K562 (cell line): ENCODE results near the gene TMEM245. TPM values are rescaled to one million over a fixed set of nuclear protein-coding genes. Genes with fewer than 3 reads are reported as not detected.

ENCODE experiments used
- ATAC-seq: fragments of 200-7000 bp; cut with Tn5 transposase; 3 replicates; pipeline ENCODE4 v1.9.1; 2020; ENCODE audit warnings: moderate library complexity
- BruUV-seq: library from RNA; stranded (reverse); fragments of 400-500 nt; replicated peaks from 2 replicates; lab custom pipeline; 2021; lab: Mats Ljungman, UMichigan
- CTCF ChIA-PET: fragments of 300-600 bp; formaldehyde crosslinking; extraction: SDS; loops from one replicate; lab custom pipeline; 2021; ENCODE audit warnings: low intra/inter-chr PET ratio; lab: Yijun Ruan, JAX
- POLR2A ChIA-PET: fragments of 300-600, 350-650 bp; sonication (Branson Sonifier 250); formaldehyde crosslinking; extraction: SDS; loops from one replicate; lab custom pipeline; 2021; ENCODE audit warnings: antibody characterized with exemption, inconsistent platforms; lab: Yijun Ruan, JAX
- DNase-seq, 4 experiments: peaks; one replicate each; pipeline versions ENCODE4 v3.0.0 to v3.0.0-alpha.2; 2011 to 2018; ENCODE audit warnings: low spot score in 3 of 4, mixed read lengths in 3 of 4; ENCODE audit errors: extremely low read depth in 1 of 4
- FAIRE-seq: peaks from 2 replicates; lab custom pipeline; 2011; peaks lifted over from hg19 to GRCh38; lab: Jason Lieb, UNC
- H2AFZ ChIP-seq: 2 replicates; pipeline ENCODE4 v1.6.0; 2011; ENCODE audit warnings: low read depth, low read length, control low read depth, inconsistent platforms
- H3K27ac ChIP-seq: fragments of 200-600 bp; 3 replicates; pipeline ENCODE4 v1.8.0; 2011; ENCODE audit warnings: low read depth, mild to moderate bottlenecking, control low read depth, inconsistent platforms, low read length, moderate library complexity, mixed read lengths; ENCODE audit errors: extremely low read depth
- H3K27me3 ChIP-seq, 2 experiments: fragments of 300-600 bp in 1 of 2; 2 replicates in 1 of 2; 3 replicates in 1 of 2; pipeline versions ENCODE4 v1.6.0 to v1.8.0; 2011; ENCODE audit warnings: inconsistent platforms in 2 of 2, low read length in 2 of 2, mild to moderate bottlenecking in 1 of 2, mixed read lengths in 1 of 2, moderate library complexity in 1 of 2; ENCODE audit not compliant: control insufficient read depth in 2 of 2, insufficient read depth in 2 of 2
- H3K36me3 ChIP-seq: fragments of 300-600 bp; 3 replicates; pipeline ENCODE4 v1.8.0; 2011; ENCODE audit warnings: mild to moderate bottlenecking, low read length, inconsistent platforms; ENCODE audit not compliant: control insufficient read depth, insufficient read depth
- H3K4me1 ChIP-seq, 2 experiments: fragments of 200-600 bp in 1 of 2; replicated peaks in 1 of 2; 2 replicates in 1 of 2; 3 replicates in 1 of 2; pipeline versions ENCODE4 v1.5.1 to v1.8.0; 2011; ENCODE audit warnings: inconsistent platforms in 2 of 2, low read length in 2 of 2, mild to moderate bottlenecking in 1 of 2, mixed read lengths in 1 of 2, moderate library complexity in 1 of 2; ENCODE audit not compliant: control insufficient read depth in 2 of 2, insufficient read depth in 2 of 2
- H3K4me2 ChIP-seq: 2 replicates; pipeline ENCODE4 v1.6.1; 2011; ENCODE audit warnings: low read length, control low read depth, inconsistent platforms, mixed read lengths; ENCODE audit not compliant: insufficient read depth
- H3K4me3 ChIP-seq: fragments of 200-600 bp; sonication (generic), shearing (Covaris generic); 2 replicates; pipeline ENCODE4 v1.5.1; 2016; ENCODE audit warnings: control low read depth, inconsistent platforms
- H3K79me2 ChIP-seq: fragments of 200-600 bp; 3 replicates; pipeline ENCODE4 v1.8.0; 2011; ENCODE audit warnings: low read length, inconsistent platforms; ENCODE audit not compliant: control insufficient read depth, insufficient read depth
- H3K9ac ChIP-seq, 2 experiments: 2 replicates each; pipeline versions ENCODE4 v1.6.0 to v1.6.1; 2011; ENCODE audit warnings: low read depth in 2 of 2, low read length in 2 of 2, control low read depth in 1 of 2, inconsistent platforms in 1 of 2, mild to moderate bottlenecking in 1 of 2, mixed read lengths in 1 of 2; ENCODE audit not compliant: insufficient read depth in 1 of 2
- H3K9me1 ChIP-seq: one replicate; pipeline ENCODE4 v1.6.0; 2011; ENCODE audit warnings: inconsistent platforms, mild to moderate bottlenecking, low read length, moderate library complexity; ENCODE audit not compliant: control insufficient read depth, insufficient read depth
- H3K9me3 ChIP-seq: replicated peaks from 2 replicates; pipeline ENCODE4 v1.5.1; 2011; ENCODE audit warnings: low read depth, low read length, inconsistent platforms; ENCODE audit not compliant: control insufficient read depth, insufficient read depth
- H4K20me1 ChIP-seq: replicated peaks from 2 replicates; pipeline ENCODE4 v1.6.1; 2011; ENCODE audit warnings: low read length, inconsistent platforms, mixed read lengths; ENCODE audit not compliant: control insufficient read depth, insufficient read depth
- BRCA1 ChIP-seq, 2 experiments: fragments of 450-650 bp in 1 of 2; sonication (generic) in 1 of 2; formaldehyde crosslinking in 1 of 2; IDR thresholded peaks; 2 replicates each; pipeline versions ENCODE4 v1.5.0 to v1.6.1; 2017 to 2020; ENCODE audit warnings: mild to moderate bottlenecking in 1 of 2, missing genetic modification reagents in 1 of 2
- ETV1 ChIP-seq: fragments of 450-650 bp; conservative IDR thresholded peaks from 2 replicates; pipeline ENCODE4 v1.6.1; 2016; ENCODE audit warnings: missing genetic modification characterization, control low read depth, low read depth, missing compliant biosample characterization
- GTF2F1 ChIP-seq: IDR thresholded peaks from 2 replicates; pipeline ENCODE4 v1.6.1; 2011; ENCODE audit warnings: low read depth, low read length, improper control_type of control experiment
- HBP1 ChIP-seq: fragments of 450-650 bp; formaldehyde crosslinking; IDR thresholded peaks from 2 replicates; pipeline ENCODE4 v1.4.0; 2022; ENCODE audit warnings: missing genetic modification characterization
- MYC ChIP-seq, 2 experiments: fragments of 250-450 bp in 1 of 2; sonication (Bioruptor Pico) in 1 of 2; IDR thresholded peaks; 2 replicates each; pipeline versions ENCODE4 v1.5.1 to v1.6.1; 2012 to 2021; ENCODE audit warnings: low read depth in 2 of 2, borderline replicate concordance in 1 of 2, improper control_type of control experiment in 1 of 2, low read length in 1 of 2, mild to moderate bottlenecking in 1 of 2, moderate library complexity in 1 of 2
- RBM22 ChIP-seq: fragments of 200-400 bp; formaldehyde crosslinking; IDR thresholded peaks from 2 replicates; pipeline ENCODE4 v1.6.1; 2018; ENCODE audit warnings: low read length, low read depth; ENCODE audit not compliant: poor library complexity, severe bottlenecking
- TFE3 ChIP-seq: fragments of 450-650 bp; formaldehyde crosslinking; IDR thresholded peaks from 2 replicates; pipeline ENCODE4 v1.4.0; 2020; ENCODE audit warnings: mild to moderate bottlenecking, mixed read lengths
- ZBTB8A ChIP-seq: fragments of 450-650 bp; IDR thresholded peaks from 2 replicates; pipeline ENCODE4 v1.6.1; 2018; ENCODE audit warnings: mild to moderate bottlenecking, moderate library complexity; ENCODE audit not compliant: partially characterized antibody
- ZNF444 ChIP-seq: fragments of 250-450 bp; sonication (Bioruptor Pico); IDR thresholded peaks from 2 replicates; pipeline ENCODE4 v1.4.0; 2020; ENCODE audit warnings: mild to moderate bottlenecking, moderate library complexity
- ZNF695 ChIP-seq: fragments of 450-650 bp; formaldehyde crosslinking; IDR thresholded peaks from 2 replicates; pipeline ENCODE4 v1.4.0; 2020; ENCODE audit warnings: mild to moderate bottlenecking, moderate library complexity
- WGBS: fragments of 100-300 bp; shearing (Covaris generic); methylation state at CpG from one replicate; pipeline ENCODE4 v1.1.6; 2016; ENCODE audit warnings: low coverage, mixed read lengths; ENCODE audit not compliant: insufficient coverage; ENCODE audit errors: missing lambda C conversion rate; 5-methylcytosine and 5-hydroxymethylcytosine counted together
- in situ Hi-C: fragments of 300-500 bp; cut with MboI; formaldehyde crosslinking; loops from 4 replicates; pipeline ENCODE4 v1.15.0; 2018; ENCODE audit warnings: inconsistent platforms, mixed read lengths
- intact Hi-C: fragments of 100-400 bp; cut with micrococcal nuclease; formaldehyde crosslinking; loops from 2 replicates; pipeline ENCODE4 v1.14.2; 2022
- polyA plus RNA-seq, 8 experiments: library from polyadenylated mRNA; depleted of rRNA in 4 of 8; stranded (reverse) in 5 of 8; unstranded in 3 of 8; fragments of >200 nt; fragmentation: Nextera tagmentation in 2 of 8; fragmentation: Illumina TruSeq in 1 of 8; extraction: Ambion mirVana in 2 of 8; extraction: Trizol in 1 of 8; gene quantifications; 2 replicates each; pipeline versions ENCODE4 v1.2.1 to v1.2.3, GENCODE V29; 2011 to 2014; ENCODE audit warnings: inconsistent platforms in 1 of 8, missing spikeins in 1 of 8
- total RNA-seq, 7 experiments: library from RNA; depleted of rRNA in 6 of 7; stranded (reverse); fragments of >200 nt in 6 of 7; fragmentation: Illumina TruSeq in 2 of 7; extraction: Trizol in 2 of 7; gene quantifications; 2 replicates each; pipeline versions ENCODE4 v1.2.1 to v1.2.3, GENCODE V29; 2011 to 2021; ENCODE audit warnings: low replicate concordance in 1 of 7
- TF ChIP-seq, protein P1 (sequence below): fragments of 450-650 bp; IDR thresholded peaks from 2 replicates; pipeline ENCODE4 v1.6.1; 2018; ENCODE audit not compliant: partially characterized antibody
- TF ChIP-seq, protein P2 (sequence below): fragments of 250-450 bp; sonication (Bioruptor Pico); IDR thresholded peaks from 2 replicates; pipeline ENCODE4 v1.8.0; 2022; ENCODE audit warnings: inconsistent platforms, mild to moderate bottlenecking, moderate library complexity, borderline replicate concordance

TMEM245 gene
- total and polyA plus RNA-seq, 9 of the 15 experiments (the other 6 are each of a cell fraction or from before 2014, with no cell fraction given), result 8.5 to 43.2 (median 24.3) TPM

GRCh38 chr9:109064963-109065702 is 54.6 kb downstream of the TMEM245 start:
- BruUV-seq, result no TSS peak
- in situ Hi-C loops, result no loop called here
- no peak overlapping the region for H3K27ac ChIP-seq
- no peaks in the 10 kb centered on the region for H3K4me1 ChIP-seq
- H4K20me1 ChIP-seq, result no peaks in the 10 kb centered on the region
- ChIA-PET POLR2A (interaction anchor here (1.4 kb wide), 1 partner anchor 13 kb away, joined by 4 read pairs; no protein-coding TSS in a partner anchor), CTCF (no interaction called here)
- no peak overlapping the region for H3K4me3 ChIP-seq
- H3K4me2 ChIP-seq, result no peak overlapping the region
- H3K9me3 ChIP-seq, result no peaks in the 10 kb centered on the region
- no peaks in the 10 kb centered on the region for H3K27me3 ChIP-seq
- intact Hi-C loops, result no loop called here
- H3K9ac ChIP-seq, result no peak overlapping the region
- H3K9me1 ChIP-seq, result no peaks in the 10 kb centered on the region
- WGBS, result 88% methylated on average over 2 of the region's 2 CpGs
- peaks cover 88% of the 10 kb centered on the region for H3K36me3 ChIP-seq
- ATAC-seq, result no peak
- FAIRE-seq, result no peak
- H2AFZ ChIP-seq, result no peak overlapping the region
- DNase-seq, result no peak
- no peaks in the 10 kb centered on the region for H3K79me2 ChIP-seq
- TF ChIP-seq ZNF695 (no peak), ZNF444 (no peak), BRCA1 (IDR thresholded peaks at IDR 0.05) (no peak), BRCA1 (CRISPR knock-in tag; IDR thresholded peaks at IDR 0.05) (no peak), RBM22 (no peak), ETV1 (no peak), GTF2F1 (no peak), MYC (IDR thresholded peaks at IDR 0.05; ENCODE audit: low read depth, low read length) (no peak), MYC (CRISPR knock-in tag; IDR thresholded peaks at IDR 0.05; ENCODE audit: borderline replicate concordance, low read depth) (no peak), ZBTB8A (no peak), HBP1 (no peak), TFE3 (CRISPR knock-in tag) (no peak)
- TF ChIP-seq, protein P1, sequence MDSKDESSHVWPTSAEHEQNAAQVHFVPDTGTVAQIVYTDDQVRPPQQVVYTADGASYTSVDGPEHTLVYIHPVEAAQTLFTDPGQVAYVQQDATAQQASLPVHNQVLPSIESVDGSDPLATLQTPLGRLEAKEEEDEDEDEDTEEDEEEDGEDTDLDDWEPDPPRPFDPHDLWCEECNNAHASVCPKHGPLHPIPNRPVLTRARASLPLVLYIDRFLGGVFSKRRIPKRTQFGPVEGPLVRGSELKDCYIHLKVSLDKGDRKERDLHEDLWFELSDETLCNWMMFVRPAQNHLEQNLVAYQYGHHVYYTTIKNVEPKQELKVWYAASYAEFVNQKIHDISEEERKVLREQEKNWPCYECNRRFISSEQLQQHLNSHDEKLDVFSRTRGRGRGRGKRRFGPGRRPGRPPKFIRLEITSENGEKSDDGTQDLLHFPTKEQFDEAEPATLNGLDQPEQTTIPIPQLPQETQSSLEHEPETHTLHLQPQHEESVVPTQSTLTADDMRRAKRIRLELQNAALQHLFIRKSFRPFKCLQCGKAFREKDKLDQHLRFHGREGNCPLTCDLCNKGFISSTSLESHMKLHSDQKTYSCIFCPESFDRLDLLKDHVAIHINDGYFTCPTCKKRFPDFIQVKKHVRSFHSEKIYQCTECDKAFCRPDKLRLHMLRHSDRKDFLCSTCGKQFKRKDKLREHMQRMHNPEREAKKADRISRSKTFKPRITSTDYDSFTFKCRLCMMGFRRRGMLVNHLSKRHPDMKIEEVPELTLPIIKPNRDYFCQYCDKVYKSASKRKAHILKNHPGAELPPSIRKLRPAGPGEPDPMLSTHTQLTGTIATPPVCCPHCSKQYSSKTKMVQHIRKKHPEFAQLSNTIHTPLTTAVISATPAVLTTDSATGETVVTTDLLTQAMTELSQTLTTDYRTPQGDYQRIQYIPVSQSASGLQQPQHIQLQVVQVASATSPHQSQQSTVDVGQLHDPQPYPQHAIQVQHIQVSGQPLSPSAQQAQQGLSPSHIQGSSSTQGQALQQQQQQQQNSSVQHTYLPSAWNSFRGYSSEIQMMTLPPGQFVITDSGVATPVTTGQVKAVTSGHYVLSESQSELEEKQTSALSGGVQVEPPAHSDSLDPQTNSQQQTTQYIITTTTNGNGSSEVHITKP, result no peak
- TF ChIP-seq, protein P2, sequence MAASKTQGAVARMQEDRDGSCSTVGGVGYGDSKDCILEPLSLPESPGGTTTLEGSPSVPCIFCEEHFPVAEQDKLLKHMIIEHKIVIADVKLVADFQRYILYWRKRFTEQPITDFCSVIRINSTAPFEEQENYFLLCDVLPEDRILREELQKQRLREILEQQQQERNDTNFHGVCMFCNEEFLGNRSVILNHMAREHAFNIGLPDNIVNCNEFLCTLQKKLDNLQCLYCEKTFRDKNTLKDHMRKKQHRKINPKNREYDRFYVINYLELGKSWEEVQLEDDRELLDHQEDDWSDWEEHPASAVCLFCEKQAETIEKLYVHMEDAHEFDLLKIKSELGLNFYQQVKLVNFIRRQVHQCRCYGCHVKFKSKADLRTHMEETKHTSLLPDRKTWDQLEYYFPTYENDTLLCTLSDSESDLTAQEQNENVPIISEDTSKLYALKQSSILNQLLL (CRISPR knock-in tag), result no peak
